Myocyte (in vitro differentiated cells): ENCODE measurements around the gene HDAC4. TPM values are rescaled to one million over a fixed set of nuclear protein-coding genes. Genes with fewer than 3 reads are reported as not detected.

ENCODE experiments used
- DNase-seq: peaks from one replicate; pipeline ENCODE4 v3.0.0-alpha.2; 2012; ENCODE audit warnings: low read depth
- total RNA-seq: library from RNA; depleted of rRNA; stranded (reverse); fragments of >200 nt; gene quantifications from 2 replicates; pipeline ENCODE4 v1.2.3, GENCODE V29; 2014

HDAC4 gene
- total RNA-seq, 1 donor from 2014 or later: 38.5 TPM

GRCh38 chr2:239398521-239398921 lies 2.3 kb downstream of the HDAC4 start:
- DNase-seq: no peak

- no peak for DNase-seq
These were observed 2.8 kb downstream of the HDAC4 start for GRCh38 chr2:239397931-239398471.

GRCh38 chr2:239396881-239397681 lies 3.7 kb downstream of the HDAC4 start:
- DNase-seq: no peak

GRCh38 chr2:239395524-239395923 lies 5.3 kb downstream of the HDAC4 start:
- no peak for DNase-seq

GRCh38 chr2:239394978-239395377 lies 5.8 kb downstream of the HDAC4 start:
- no peak for DNase-seq

- DNase-seq: peak; percentile 59
These were observed 6.4 kb downstream of the HDAC4 start for GRCh38 chr2:239394346-239394945.

- DNase-seq: no peak
These were observed 6.9 kb downstream of the HDAC4 start for GRCh38 chr2:239393941-239394340.

- peak; percentile 51 for DNase-seq
These were observed 7.4 kb downstream of the HDAC4 start for GRCh38 chr2:239393388-239393940.

GRCh38 chr2:239392688-239393387 lies 8.0 kb downstream of the HDAC4 start:
- no peak for DNase-seq

- DNase-seq: no peak
These were observed 8.8 kb downstream of the HDAC4 start for GRCh38 chr2:239392072-239392357.

GRCh38 chr2:239391286-239392071 lies 9.3 kb downstream of the HDAC4 start:
- DNase-seq: no peak

- no peak for DNase-seq
These were observed 10.1 kb downstream of the HDAC4 start for GRCh38 chr2:239390546-239391285.

GRCh38 chr2:239389414-239390329 lies 11.1 kb downstream of the HDAC4 start:
- no peak for DNase-seq

GRCh38 chr2:239388236-239389151 lies 12.3 kb downstream of the HDAC4 start:
- DNase-seq: no peak

GRCh38 chr2:239387811-239388210 lies 13.0 kb downstream of the HDAC4 start:
- no peak for DNase-seq

- DNase-seq: no peak
These were observed 13.9 kb downstream of the HDAC4 start for GRCh38 chr2:239386872-239387445.

- DNase-seq: no peak
These were observed 14.7 kb downstream of the HDAC4 start for GRCh38 chr2:239386001-239386670.
